ENCODE measurements around the gene TRIM49.
"Not testable (repeated sequence)": the region's sequence is repeated elsewhere in the genome, so short reads cannot be mapped to it uniquely, and the experiment has no call there.

The TRIM49 gene, protein sequence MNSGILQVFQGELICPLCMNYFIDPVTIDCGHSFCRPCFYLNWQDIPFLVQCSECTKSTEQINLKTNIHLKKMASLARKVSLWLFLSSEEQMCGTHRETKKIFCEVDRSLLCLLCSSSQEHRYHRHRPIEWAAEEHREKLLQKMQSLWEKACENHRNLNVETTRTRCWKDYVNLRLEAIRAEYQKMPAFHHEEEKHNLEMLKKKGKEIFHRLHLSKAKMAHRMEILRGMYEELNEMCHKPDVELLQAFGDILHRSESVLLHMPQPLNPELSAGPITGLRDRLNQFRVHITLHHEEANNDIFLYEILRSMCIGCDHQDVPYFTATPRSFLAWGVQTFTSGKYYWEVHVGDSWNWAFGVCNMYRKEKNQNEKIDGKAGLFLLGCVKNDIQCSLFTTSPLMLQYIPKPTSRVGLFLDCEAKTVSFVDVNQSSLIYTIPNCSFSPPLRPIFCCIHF

DNA sequence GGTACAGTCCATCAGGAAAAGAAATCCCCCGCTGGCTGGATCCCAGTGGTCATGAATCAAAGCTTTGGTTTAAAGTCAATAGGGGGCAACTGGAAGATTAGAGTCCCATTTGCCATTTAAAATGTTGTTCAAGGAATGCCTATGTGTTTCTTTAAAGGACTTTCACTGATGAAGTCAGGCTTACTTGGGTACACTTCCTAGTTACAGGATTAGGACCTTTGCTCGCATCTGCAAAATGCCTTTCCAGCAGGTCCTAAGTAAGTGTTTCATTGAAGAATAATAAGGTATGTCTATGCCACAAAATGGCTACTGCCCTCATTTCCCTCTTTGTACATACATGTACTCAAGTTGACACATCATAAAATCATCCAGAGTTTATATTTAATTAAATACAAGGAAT, at the start of gene TRIM49:
Gene TRIM49 (minus strand): TSS at position 101 of the 400 bp plus-strand sequence. CDS start 4,106 bp downstream, outside the sequence.
- DNase-seq, result not testable (repeated sequence)

DNA sequence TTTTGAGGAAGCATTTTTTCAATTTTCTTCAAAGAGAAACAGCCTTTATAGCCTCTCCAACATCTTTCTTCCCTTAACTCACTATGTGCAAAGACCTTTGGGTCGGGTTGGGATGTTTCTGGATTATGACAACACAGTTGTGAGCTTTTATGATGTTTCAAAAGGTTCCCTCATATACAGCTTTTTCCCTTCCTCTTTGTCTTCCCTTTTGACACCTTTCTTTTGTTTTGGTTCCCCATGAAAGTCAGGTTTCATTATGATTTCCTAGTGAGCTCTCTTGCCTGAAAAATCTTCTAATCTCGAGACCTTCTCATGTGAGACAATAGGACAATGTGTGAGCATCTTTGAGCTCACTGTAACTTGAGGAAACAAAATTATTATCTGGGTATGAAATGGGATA, 18.3 kb upstream of the TRIM49 start:
- DNase-seq, result not testable (repeated sequence)

DNA sequence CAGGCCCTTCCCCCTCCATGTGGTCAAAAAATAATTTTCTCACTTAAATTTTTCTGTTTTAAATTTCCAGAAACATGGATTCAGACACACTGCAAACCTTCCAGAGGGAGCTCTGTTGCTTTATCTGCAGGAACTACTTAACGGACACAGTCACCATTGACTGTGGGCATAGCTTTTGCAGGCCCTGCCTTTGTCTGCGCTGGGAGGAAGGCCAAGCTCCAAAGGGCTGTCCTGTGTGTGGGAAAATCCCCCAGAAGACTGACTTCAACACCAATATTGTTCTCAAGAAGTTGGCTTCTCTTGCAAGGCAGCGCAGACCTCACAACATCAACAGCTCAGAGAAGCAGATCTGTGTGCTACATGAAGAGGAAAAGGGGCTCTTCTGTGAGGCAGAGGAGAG, 11.6 kb upstream of the TRIM49 start:
- DNase-seq, result not testable (repeated sequence)

DNA sequence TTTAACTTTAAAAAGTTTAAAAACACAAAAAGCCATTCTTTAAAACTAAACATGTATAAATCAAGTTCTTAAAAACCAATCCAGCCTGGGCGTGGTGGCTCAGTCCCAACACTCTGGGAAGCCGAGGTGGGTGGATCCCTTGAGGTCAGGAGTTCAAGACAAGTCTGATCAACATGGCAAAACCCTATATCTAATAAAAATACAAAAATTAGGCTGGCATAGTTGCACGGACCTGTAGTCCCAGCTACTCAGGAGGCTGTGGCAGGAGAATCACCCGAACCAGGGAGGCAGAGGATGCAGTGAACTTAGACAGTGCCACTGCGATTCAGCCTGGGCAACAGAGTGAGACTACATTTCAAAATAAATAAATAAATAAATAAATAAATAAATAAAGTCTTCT, 5.2 kb upstream of the TRIM49 start:
- not testable (repeated sequence) for DNase-seq

DNA sequence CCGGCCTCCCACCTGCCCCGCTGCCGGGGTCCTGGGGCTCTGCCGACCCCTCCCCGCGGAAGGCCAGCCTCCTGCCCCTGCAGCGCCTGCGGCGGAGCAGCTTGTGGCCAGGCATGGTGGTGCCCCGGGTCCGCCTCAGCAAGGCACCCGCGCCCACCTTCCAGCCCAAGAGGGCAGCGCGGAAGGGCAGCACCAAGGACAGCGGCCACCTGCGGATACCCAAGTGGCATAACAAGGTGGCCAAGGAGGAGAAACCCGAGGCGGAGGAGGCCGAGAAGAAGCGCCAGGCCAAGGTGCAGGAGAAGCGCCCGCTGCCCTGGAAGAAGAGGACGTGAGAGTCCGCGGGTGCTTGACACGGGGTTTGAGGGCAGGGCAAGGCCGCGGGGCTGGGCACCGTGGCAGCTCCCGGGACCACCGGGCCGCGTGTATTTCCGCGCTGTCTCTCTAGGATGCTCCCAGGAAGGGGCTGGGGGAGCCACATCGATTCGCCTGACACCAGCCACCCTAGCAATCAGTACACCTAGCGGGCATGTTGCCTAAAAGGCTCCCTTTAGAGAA, 20.8 kb downstream of the TRIM49 start:
- not testable (repeated sequence) for DNase-seq

DNA sequence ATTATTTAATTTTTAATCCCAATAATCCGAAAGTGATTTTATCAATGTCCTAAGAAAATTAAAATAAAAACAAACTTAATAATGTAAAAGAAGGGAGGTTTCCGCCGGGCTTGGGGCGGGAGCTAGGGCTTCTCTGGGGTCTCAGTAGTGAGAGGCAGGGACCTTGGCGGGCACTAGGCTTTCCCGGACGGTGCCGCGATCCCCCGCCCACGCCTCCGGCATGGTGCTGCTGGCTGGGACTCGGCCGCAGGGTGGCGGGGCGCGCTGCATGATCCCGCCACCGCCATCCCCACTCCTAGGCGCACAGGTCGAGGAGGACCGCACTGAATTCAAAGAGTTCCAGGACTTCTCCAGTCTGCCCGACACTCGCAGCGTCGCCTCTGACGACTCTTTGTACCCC, 22.6 kb downstream of the TRIM49 start:
- not testable (repeated sequence) for DNase-seq

DNA sequence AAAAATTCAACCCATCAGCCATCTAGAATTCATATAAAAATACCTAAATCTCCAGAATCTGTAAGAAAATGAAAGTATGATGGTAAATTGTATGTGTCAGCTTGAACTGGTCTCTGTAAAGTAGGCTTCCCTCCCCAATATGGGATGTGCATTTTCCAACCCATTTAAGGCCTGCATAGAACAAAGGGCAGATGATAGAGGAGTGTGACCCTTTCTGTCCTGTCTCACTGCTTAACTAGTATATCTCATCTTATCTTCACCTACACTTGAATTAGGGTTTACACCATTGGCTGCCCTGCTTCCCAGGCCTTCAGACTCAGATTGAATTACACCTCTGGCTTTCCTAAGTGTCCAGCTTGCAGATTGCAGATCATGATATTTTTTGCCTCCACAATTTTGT, 57.6 kb downstream of the TRIM49 start:
- DNase-seq, result not testable (repeated sequence)
